ENCODE measurements around the gene DAGLA. TPM values are rescaled to one million over a fixed set of nuclear protein-coding genes. Genes with fewer than 3 reads are reported as not detected.

DAGLA gene
- total RNA-seq, 1 donor: 3.6 TPM

DNA sequence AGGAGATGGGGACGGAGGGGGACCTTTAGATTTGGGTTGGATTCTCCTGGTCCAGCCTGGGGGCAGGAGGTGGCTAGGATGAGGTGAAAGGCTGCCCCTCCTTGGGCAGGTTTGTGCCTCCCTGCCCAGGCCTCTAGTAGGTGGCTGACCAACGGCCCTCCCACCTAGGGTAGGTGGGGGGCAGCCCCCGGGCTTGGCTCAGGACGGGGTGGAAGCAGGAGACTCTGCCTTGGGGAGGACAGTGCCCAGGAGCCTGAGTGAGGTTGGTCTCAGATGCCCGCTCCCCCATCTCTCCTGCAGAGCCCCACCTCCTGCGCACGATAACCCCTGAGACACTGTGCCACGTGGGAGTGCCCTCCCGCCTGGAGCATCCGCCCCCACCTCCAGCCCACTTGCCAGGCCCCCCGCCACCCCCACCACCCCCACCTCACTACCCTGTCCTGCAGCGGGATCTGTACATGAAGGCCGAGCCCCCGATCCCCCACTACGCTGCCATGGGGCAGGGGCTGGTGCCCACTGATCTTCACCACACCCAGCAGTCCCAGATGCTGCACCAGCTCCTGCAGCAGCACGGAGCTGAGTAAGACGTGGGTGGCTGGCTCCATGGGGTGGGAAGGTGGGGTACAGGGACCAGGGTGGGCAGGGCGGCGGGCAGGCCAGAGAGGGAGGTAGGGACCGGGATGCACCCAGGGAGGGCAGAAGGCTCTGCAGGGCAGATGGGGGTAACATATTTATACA, 89.9 kb downstream of the DAGLA start:
- H3K4me2 ChIP-seq (ENCODE audit: insufficient read depth, low read length): no peak overlapping the region
- no peaks in the 10 kb centered on the region for H3K9me3 ChIP-seq (ENCODE audit: low read depth, low read length)
- H4K20me1 ChIP-seq (ENCODE audit: insufficient read depth, low read length): no peaks in the 10 kb centered on the region
- H3K27me3 ChIP-seq (ENCODE audit: insufficient read depth, low read length): no peaks in the 10 kb centered on the region
- no peaks in the 10 kb centered on the region for H3K36me3 ChIP-seq (ENCODE audit: insufficient read depth, low read length)
- no peaks in the 10 kb centered on the region for H3K4me1 ChIP-seq (ENCODE audit: insufficient read depth, low read length)
- no peak overlapping the region for H2AFZ ChIP-seq (ENCODE audit: low read length)
- DNase-seq (ENCODE audit: insufficient read length, low spot score, missing footprints): no peak
- no peaks in the 10 kb centered on the region for H3K79me2 ChIP-seq (ENCODE audit: insufficient read depth, low read length)
- H3K4me3 ChIP-seq (ENCODE audit: insufficient read depth, low read length): no peak overlapping the region
- H3K27ac ChIP-seq (ENCODE audit: low read depth, low read length): no peak overlapping the region
- TF ChIP-seq, protein P1, sequence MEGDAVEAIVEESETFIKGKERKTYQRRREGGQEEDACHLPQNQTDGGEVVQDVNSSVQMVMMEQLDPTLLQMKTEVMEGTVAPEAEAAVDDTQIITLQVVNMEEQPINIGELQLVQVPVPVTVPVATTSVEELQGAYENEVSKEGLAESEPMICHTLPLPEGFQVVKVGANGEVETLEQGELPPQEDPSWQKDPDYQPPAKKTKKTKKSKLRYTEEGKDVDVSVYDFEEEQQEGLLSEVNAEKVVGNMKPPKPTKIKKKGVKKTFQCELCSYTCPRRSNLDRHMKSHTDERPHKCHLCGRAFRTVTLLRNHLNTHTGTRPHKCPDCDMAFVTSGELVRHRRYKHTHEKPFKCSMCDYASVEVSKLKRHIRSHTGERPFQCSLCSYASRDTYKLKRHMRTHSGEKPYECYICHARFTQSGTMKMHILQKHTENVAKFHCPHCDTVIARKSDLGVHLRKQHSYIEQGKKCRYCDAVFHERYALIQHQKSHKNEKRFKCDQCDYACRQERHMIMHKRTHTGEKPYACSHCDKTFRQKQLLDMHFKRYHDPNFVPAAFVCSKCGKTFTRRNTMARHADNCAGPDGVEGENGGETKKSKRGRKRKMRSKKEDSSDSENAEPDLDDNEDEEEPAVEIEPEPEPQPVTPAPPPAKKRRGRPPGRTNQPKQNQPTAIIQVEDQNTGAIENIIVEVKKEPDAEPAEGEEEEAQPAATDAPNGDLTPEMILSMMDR (IDR thresholded peaks at IDR 0.05; ENCODE audit: extremely low read depth, low read depth, low read length): no peak

DNA sequence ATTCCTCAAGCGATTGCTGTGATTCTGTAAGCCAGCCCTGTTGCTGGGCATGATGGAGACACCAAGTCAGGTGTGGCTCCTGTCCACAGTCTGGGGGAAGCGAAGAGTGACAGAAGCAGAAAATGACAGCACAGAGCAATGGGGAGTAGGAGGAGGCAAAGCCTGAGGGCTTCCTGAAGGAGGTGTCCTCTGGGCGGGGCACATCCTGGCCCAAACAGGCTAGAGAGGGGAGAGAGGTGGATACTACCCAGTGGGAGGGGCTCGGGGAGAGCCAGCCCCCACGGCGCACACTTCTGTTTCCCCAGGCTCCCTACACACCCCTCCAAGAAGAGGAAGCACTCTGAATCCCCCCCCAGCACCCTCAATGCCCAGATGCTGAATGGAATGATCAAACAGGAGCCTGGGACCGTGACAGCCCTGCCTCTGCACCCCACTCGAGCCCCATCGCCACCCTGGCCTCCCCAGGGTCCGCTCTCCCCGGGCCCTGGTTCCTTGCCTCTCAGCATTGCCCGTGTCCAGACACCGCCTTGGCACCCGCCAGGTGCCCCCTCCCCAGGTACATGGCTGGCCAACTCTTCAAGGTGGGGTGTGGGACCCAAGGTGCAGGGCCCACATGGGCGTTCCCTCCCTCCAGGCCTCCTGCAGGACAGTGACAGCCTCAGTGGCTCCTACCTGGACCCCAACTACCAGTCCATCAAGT, 91.2 kb downstream of the DAGLA start:
- Histone ChIP-seq H3K36me3 (ENCODE audit: insufficient read depth, low read length) (no peaks in the 10 kb centered on the region), H2AFZ (ENCODE audit: low read length) (no peak overlapping the region), H3K4me2 (ENCODE audit: insufficient read depth, low read length) (no peak overlapping the region), H3K79me2 (ENCODE audit: insufficient read depth, low read length) (no peaks in the 10 kb centered on the region), H3K27ac (ENCODE audit: low read depth, low read length) (no peak overlapping the region), H3K9me3 (ENCODE audit: low read depth, low read length) (no peaks in the 10 kb centered on the region), H4K20me1 (ENCODE audit: insufficient read depth, low read length) (no peaks in the 10 kb centered on the region), H3K4me1 (ENCODE audit: insufficient read depth, low read length) (no peaks in the 10 kb centered on the region), H3K27me3 (ENCODE audit: insufficient read depth, low read length) (no peaks in the 10 kb centered on the region), H3K4me3 (ENCODE audit: insufficient read depth, low read length) (no peak overlapping the region)
- TF ChIP-seq, protein P1 (IDR thresholded peaks at IDR 0.05; ENCODE audit: extremely low read depth, low read depth, low read length): no peak
- DNase-seq (ENCODE audit: insufficient read length, low spot score, missing footprints): peak; percentile 75

DNA sequence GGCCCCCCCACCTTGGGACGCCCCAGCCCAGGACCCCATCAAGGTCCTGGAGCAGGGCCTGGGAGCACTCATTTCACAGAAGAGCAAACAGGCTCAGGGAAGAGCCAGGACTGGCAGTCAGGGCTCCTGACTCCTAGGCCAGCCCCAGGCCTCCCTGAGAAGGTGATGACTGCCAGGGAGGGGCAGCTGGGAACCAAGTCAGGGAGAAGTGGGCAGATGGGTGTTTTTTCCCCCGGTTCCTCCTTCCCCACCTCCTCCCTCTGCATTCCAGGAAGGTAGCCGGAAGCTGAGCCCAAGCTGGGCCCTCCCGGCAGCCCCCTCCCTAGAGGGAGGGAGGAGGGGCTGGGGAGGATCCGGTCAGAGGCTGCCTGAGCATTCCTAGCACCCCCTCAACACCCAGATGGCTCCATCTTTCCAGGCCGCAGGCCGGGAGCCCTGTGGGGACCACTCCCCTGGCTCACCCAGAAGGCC, 91.8 kb downstream of the DAGLA start:
- peak; percentile 84 for DNase-seq (ENCODE audit: insufficient read length, low spot score, missing footprints)
- Histone ChIP-seq H3K4me1 (ENCODE audit: insufficient read depth, low read length) (no peaks in the 10 kb centered on the region), H3K27ac (ENCODE audit: low read depth, low read length) (no peak overlapping the region), H3K4me2 (ENCODE audit: insufficient read depth, low read length) (no peak overlapping the region), H3K79me2 (ENCODE audit: insufficient read depth, low read length) (no peaks in the 10 kb centered on the region), H4K20me1 (ENCODE audit: insufficient read depth, low read length) (no peaks in the 10 kb centered on the region), H3K9me3 (ENCODE audit: low read depth, low read length) (no peaks in the 10 kb centered on the region), H3K27me3 (ENCODE audit: insufficient read depth, low read length) (no peaks in the 10 kb centered on the region), H3K4me3 (ENCODE audit: insufficient read depth, low read length) (no peak overlapping the region), H3K36me3 (ENCODE audit: insufficient read depth, low read length) (no peaks in the 10 kb centered on the region), H2AFZ (ENCODE audit: low read length) (no peak overlapping the region)
- TF ChIP-seq, protein P1 (IDR thresholded peaks at IDR 0.05; ENCODE audit: extremely low read depth, low read depth, low read length): no peak

DNA sequence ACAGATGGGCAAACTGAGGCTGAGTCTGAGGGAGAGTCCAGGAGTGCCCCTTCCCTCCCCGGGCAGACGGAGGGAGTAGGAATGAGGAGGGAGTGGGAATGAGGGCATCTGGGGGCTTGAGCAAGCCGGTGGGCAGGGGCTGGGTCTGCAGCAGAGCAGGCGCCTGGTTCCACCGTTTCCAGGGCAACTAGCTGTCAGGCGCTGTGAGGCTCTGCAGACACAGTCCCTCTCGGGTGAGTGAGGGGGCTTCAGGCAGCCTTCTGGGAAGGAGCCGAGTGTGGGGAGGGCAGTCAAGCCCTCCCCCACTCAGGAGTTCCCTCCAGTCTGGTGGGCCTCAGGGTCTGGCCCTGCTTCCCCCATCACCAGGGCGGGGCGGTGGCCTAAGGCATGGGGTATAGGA, 93.2 kb downstream of the DAGLA start:
- Histone ChIP-seq H3K27ac (ENCODE audit: low read depth, low read length) (no peak overlapping the region), H3K4me2 (ENCODE audit: insufficient read depth, low read length) (no peak overlapping the region), H3K27me3 (ENCODE audit: insufficient read depth, low read length) (no peaks in the 10 kb centered on the region), H3K4me3 (ENCODE audit: insufficient read depth, low read length) (no peak overlapping the region), H3K36me3 (ENCODE audit: insufficient read depth, low read length) (no peaks in the 10 kb centered on the region), H3K79me2 (ENCODE audit: insufficient read depth, low read length) (no peaks in the 10 kb centered on the region), H2AFZ (ENCODE audit: low read length) (no peak overlapping the region), H4K20me1 (ENCODE audit: insufficient read depth, low read length) (no peaks in the 10 kb centered on the region), H3K4me1 (ENCODE audit: insufficient read depth, low read length) (no peaks in the 10 kb centered on the region), H3K9me3 (ENCODE audit: low read depth, low read length) (no peaks in the 10 kb centered on the region)
- peak; percentile 79 for DNase-seq (ENCODE audit: insufficient read length, low spot score, missing footprints)
- TF ChIP-seq, protein P1 (IDR thresholded peaks at IDR 0.05; ENCODE audit: extremely low read depth, low read depth, low read length): no peak

Measured in osteoblast (primary cell).